Fibroblast of skin of left biceps (primary cell): ENCODE results near the gene HES2.
"Not testable (repeated sequence)": the region's sequence is repeated elsewhere in the genome, so short reads cannot be mapped to it uniquely, and the experiment has no call there.

ENCODE experiments used
- DNase-seq, 2 experiments: peaks; one replicate each; pipeline ENCODE4 v3.0.0-alpha.2; 2013; ENCODE audit warnings: low read depth in 2 of 2

HES2 gene

DNA sequence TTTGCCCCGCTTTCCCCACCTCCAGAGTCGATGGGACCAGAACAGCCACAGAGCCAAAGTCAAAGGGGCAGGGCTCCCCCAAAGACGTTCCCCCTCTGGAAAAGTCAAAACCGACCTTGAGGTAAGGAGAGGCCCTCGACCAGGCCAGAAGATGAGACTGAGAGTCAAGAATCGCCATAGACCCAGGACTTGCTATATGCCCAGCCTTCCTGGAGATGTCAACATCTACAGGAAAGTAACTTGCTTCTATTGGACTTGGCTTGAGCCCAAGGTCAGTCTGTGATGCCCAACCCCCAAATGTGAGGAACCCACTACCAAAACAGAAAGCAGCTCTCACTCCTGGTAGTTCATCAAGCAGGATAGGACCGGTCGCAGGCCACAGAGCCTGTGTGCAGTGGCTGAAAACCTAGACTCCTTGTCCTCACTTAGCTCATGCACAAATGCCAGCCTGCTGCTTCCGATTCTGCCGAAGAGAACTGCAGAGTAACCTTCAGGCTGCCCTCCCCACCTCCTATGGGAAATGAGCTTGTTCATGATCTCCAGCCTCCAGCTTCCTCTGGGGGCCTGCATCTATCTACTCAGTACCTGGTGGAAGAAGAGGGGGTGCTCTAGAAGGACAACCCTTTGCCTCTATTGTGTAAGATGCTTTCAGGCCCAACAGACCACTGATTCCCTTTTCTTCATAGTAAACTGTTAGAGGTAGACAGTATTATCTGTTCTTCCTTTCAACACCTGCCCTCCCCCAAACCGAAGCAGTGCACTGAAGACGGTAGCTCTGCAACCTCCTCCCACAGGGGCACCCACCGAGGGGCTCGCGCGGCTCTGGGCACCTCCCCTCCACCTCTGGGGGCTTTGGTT lies 27.5 kb downstream of the HES2 start:
- no peak for DNase-seq

DNA sequence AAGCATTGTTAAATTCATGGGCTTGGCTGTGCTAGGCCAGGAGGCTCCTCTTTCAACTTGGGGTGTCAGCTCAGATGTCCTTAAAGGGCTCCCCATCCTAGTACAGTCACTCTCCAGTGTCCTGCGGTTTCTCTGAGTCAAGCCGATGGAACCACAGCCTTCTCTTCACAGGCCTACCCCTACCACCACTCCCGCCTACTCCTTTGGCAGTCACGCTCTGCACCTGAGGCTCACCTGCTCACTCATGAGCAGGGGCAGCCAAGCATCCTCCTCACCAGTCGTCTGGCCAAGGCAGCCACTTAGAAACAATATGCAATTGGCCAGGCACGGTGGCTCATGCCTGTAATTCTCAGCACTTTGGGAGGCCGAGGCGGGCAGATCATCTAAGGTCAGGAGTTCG lies 29.7 kb downstream of the HES2 start:
- DNase-seq: no peak

DNA sequence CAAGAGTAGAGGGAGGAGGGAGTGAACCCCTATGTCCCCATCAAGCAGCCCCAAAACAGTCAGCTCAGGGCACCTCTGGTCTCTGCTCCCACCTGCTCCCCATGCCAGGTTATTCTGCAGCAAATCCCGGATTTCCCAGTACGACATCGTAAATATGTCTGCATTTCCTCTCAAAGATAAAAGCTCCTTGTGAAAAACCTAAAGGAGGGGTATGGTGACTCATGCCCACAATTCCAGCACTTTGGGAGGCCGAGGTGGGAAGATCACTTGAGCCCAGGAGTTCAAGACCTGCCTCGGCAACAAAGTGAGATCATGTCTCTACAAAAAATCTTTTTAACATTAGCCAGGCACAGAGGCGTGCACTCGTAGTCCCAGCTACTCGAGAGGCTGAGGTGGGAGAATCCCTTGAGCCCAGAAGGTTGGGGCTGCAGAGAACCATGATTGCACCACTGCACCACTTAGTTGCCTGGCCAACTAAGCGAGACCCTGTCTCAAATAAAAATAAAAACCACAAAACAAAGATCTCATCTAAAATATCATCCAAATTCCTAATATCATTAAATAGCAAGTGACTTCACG lies 33.3 kb downstream of the HES2 start:
- DNase-seq: no peak

DNA sequence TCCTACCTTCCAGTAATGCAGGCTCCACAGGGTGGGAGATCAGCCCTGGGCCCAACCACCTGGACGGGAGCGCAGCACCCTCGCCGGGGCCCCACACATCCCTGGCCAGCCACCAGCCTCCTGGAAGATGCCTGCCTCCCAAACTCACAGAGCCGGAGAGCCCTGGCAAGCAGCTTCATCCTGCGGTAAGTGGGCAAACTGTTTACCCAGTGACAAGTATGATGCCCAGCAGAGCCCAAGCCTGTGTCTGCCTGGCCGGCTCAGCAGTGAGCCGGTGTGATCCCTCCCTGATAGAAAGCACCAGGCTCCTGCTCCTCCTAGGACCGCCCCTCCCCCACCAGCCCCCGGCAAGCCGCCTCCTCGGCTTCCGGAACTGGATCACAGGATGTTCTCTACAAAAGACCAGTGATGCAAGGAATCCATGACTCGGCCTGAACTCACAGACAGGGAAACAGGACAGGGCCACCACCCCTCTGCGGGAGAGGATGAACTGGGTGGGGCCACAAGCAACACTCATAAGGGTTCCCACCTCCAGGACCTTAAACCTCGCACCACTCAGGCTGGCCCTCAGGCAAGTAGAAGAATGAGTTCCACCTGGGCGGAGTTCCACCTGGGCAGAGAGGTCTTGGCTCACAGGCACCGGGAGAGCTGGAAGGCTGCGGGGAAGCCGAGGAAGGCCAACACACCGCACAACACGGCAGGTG lies 34.1 kb downstream of the HES2 start:
- DNase-seq: peak in 1 of 2 experiments; percentile 17

DNA sequence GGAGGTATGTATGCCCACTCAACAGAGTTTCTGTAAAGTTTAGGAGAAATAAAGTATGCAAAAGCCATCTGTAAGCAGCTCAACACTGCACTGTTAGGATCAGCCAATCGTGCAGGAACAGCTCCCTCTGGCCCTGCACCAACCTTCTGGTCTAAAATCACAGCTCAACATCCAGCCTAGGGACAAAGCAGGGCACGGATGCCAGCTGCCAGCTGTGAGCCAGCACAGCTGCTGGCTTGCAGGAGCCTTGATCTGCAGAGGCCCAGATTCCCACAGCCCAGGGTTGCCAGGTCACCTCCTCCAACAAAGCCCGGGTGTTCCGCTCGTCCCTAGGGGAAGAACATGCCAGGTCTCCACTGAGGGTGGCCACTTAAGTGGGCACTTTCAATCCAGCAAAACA lies 34.8 kb downstream of the HES2 start:
- DNase-seq: no peak

DNA sequence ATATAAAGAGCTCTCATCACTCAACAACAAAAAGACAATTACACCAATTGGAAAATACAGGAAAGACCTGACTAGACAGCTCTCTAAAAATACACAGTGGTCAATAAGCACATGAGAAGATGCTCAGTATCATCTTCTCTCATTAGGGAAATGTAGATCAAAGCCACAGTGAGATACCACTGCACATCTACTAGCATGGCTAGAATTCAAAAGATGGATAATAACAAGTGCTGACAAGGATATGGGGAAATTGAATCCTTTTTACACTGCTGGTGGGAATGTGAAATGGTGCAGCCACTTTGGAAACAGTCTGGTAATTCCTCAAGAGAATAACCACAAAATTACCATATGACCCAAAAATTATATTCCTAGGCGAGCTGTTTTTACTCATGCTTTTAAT lies 35.6 kb downstream of the HES2 start:
- DNase-seq: no peak

DNA sequence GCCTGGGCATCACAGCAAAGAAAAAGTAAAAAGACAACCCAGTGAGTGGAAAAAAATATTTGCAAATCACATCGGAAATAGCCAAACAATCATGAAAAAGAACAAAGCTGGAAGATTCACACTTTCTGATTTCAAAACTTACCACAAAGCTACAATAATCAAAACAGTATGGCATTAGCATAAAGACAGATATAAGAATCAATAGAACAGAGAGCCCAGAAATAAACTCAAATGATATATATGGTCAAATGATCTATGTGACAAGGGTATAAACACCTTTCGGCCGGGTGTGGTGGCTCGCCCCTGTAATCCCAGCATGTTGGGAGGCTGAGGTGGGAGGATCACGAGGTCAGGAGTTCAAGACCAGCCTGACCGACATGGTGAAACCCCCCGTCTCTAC lies 39.7 kb downstream of the HES2 start:
- DNase-seq: no peak

DNA sequence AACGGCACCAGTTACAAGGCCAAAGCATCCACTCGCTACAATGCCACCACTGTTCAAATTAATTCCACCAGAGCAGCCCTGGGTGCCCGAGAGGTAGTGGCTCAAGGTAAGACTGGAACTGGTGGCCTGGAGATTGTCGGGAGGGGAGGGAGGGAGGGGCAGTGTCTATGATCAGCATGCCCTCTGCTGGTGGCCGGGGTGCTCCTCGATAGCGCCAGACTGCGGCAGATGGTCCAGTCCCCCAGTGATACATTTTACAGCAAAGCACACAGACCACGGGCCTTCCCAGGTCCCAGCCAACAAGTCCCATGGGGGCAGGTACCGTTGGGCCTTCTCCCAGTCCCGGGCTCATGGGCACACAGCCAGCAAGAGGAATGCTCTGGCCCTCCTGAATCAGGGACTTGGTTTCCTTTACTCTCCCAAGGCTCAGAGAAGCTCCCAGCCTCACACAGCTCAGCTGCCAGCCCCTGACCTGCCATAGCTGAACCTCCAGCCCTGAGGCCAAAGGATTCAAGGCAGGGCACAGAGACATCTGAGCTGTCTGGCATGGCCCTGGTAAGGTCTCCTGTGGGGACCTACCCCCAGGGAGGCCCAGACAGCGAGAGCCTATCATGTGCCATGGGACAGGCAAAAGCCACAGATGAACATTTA lies 41.5 kb downstream of the HES2 start:
- no peak for DNase-seq

DNA sequence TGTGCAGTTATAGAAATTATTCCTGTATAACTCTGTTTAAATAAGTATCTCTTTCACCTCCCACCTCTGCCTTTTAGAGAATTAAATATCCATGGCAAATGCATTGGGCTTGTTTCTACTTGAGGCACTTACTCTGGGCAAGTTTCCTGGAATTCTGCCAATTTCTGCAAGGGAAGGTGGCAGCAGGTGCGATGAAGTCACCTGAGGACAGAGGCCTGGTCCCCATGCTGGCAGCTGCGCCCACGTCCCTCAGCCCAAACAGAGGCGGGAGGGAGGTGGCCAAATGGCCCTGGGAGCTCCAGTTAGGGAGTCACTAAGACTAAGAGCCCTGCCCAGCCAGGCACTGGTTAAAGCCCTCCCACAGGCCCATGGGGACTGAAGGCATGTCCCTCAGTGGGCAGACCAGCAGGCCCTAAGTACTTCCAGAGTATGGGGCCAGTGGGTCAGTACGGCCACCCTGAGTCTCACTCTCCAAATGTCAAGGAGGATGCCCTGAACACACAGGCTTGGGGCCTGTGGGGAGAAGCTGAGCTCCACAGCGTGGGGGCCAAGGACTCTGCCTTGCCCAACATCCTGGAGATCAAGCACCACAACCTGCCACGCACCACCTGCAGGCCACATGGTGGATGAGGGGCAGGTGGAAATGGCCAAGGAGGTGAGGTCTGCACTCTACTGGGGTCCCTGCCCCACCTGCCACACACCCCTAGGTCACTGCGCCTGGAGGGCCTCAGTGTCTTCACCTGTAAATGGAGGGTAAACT lies 45.6 kb downstream of the HES2 start:
- DNase-seq: no peak

DNA sequence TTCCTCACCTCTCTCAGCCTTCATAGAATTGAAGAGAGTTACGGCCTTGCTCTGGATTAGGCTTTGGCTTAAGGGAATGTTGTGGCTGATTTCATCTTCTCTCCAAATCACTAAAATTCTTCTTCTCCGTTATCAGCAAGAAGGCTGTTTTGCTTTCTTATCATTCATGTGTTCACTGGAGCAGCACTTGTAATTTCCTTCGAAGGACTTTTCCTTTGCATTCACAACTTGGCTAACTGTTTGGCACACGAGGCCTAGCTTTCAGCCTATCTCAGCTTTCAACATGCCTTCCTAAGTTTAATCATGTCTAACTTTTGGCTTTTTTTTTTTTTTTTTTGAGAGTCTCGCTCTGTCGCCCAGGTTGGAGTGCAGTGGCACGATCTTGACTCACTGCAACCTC lies 47.5 kb downstream of the HES2 start:
- not testable (repeated sequence) for DNase-seq

DNA sequence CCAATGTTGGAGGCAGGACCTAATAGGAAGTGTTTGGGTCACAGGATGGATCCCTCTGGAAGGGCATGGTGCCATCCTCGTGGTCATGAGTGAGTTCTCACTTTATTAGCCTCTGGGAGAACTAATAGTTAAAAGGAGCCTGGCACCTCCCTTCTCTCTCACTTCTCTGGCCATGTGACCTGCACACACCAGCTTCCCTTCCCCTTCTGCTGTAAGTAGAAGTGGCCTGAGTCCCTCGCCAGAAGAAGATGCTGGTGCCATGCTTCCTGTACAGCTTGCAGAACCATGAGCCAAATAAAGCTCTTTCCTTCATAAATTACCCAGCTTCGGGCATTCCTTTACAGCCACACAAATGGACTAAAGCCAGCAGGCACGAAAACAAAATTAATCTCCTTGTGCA lies 49.7 kb downstream of the HES2 start:
- no peak for DNase-seq

DNA sequence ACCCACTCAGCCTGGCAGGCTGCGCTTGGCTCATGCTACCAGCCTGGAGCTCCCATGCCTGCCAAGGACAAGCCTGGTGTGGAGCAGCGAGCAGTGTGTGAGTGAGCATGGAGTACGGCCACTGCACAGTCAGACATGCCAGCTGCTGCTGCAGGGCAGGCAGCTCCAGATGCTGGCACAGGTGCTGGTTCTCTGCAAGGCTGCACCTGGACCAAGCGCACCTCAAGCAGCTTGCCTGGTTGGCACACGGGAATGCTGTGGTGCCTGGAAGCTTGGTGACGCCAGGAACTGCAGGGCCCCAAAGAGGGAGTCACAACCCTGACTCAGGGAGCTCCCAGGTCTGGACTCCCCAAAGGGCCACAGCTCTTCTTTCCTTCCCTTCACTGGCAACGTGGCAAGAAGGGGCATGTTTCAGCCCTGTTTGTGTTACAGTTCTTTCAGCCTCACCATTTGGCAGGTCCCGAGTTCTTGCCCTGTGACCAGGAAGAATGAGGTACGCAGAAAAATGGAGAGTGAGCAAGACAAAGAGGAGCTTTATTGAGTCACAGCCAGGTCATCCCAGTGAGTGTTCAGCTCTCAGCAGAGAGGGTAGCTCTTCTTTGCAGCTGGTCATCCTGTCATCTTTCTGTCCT lies 52.2 kb downstream of the HES2 start:
- no peak for DNase-seq

DNA sequence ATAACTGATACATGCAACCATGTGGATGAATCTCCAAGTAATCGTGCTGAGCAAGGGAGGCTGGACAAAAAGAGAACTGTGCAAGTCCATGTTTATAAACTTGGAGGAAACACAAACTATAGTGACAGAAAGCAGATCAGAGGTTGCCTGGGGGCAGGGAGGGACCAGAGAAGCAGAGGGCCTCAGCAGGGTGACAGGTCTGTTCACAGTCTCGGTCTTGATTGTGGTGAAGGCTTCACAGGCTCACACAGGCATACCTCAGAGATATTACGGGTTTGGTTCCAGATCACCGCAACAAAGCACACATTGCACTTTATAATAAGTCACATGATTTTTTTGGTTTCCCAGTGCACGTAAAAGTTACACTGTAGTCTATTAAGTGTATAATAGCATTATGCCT lies 54.7 kb downstream of the HES2 start:
- DNase-seq: no peak

DNA sequence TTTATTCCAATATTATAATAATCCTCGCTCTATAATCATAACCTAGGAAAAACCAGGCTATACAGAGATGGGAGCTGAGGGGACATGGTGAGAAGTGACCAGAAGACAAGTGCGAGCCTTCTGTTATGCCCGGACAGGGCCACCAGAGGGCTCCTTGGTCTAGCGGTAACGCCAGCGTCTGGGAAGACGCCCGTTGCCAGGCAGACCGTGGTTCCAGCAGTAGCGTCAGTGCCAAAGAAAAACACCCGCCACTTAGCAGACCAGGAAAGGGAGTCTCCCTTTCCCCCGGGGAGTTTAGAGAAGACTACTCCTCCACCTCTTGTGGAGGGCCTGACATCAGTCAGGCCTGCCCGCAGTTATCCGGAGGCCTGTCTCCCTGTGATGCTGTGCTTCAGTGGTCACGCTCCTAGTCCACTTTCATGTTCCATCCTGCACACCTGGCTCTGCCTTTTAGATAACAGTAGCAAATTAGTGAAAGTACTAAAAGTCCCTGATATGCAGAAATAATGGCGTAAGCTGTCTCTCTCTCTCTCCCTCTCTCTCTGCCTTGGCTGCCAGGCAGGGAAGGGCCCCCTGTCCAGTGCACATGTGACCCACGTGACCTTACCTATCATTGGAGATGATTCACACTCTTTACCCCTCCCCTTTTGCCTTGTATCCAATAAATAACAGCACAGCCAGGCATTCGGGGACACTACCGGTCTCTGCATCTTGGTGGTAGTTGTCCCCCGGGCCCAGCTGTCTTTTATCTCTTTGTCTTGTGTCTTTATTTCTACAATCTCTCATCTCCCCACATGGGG lies 56.4 kb downstream of the HES2 start:
- DNase-seq: not testable (repeated sequence)
